ENCODE data around the gene PRDM10. TPM values are rescaled to one million over a fixed set of nuclear protein-coding genes. Genes with fewer than 3 reads are reported as not detected.
A peak's percentile ranks its signal among the peaks of the same experiment; 100 is the strongest.

PRDM10 gene
- total RNA-seq, 1 donor from 2014 or later, result 48.1 TPM

GRCh38 chr11:130006929-130007328 lies 4.3 kb upstream of the PRDM10 start:
- H3K27me3 ChIP-seq, result no peaks in the 10 kb centered on the region
- H3K4me1 ChIP-seq, result peaks cover 0 to 7% of the 10 kb centered on the region in 2 donors
- H3K9me3 ChIP-seq, result no peaks in the 10 kb centered on the region
- no peak for DNase-seq (ENCODE audit: low spot score in 2 of 2)
- H3K4me3 ChIP-seq, result no peak overlapping the region
- TF ChIP-seq, protein P1, sequence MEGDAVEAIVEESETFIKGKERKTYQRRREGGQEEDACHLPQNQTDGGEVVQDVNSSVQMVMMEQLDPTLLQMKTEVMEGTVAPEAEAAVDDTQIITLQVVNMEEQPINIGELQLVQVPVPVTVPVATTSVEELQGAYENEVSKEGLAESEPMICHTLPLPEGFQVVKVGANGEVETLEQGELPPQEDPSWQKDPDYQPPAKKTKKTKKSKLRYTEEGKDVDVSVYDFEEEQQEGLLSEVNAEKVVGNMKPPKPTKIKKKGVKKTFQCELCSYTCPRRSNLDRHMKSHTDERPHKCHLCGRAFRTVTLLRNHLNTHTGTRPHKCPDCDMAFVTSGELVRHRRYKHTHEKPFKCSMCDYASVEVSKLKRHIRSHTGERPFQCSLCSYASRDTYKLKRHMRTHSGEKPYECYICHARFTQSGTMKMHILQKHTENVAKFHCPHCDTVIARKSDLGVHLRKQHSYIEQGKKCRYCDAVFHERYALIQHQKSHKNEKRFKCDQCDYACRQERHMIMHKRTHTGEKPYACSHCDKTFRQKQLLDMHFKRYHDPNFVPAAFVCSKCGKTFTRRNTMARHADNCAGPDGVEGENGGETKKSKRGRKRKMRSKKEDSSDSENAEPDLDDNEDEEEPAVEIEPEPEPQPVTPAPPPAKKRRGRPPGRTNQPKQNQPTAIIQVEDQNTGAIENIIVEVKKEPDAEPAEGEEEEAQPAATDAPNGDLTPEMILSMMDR (IDR thresholded peaks at IDR 0.05), result no peak
- H3K27ac ChIP-seq, result no peak overlapping the region
- intact Hi-C loops (cut with DNase I), result no loop called here
- no peaks in the 10 kb centered on the region for H3K36me3 ChIP-seq

- Histone ChIP-seq H3K27ac (peak overlapping the region; percentile 97 to 100), H3K36me3 (no peaks in the 10 kb centered on the region), H3K9me3 (no peaks in the 10 kb centered on the region), H3K4me3 (peak overlapping the region; percentile 96 to 99), H3K27me3 (no peaks in the 10 kb centered on the region), H3K4me1 (peaks cover 3 to 19% of the 10 kb centered on the region in 2 donors)
- intact Hi-C loops (cut with DNase I), result loop anchor here (1.0 to 5.0 kb wide), 6 partner anchors 66 to 913 kb away; partner anchors contain the start of genes APLP2, NFRKB, SNX19 and ZBTB44
- no peak for DNase-seq (ENCODE audit: low spot score in 2 of 2)
- TF ChIP-seq, protein P1 (IDR thresholded peaks at IDR 0.05), result no peak
Observed at GRCh38 chr11:130003717-130004001, 1.0 kb upstream of the PRDM10 start.

- Histone ChIP-seq H3K27ac (peak overlapping the region; percentile 97 to 100), H3K4me1 (peaks cover 3 to 19% of the 10 kb centered on the region in 2 donors), H3K36me3 (no peaks in the 10 kb centered on the region), H3K9me3 (no peaks in the 10 kb centered on the region), H3K4me3 (peak overlapping the region; percentile 96 to 99), H3K27me3 (no peaks in the 10 kb centered on the region)
- intact Hi-C loops (cut with DNase I), result loop anchor here (1.0 to 5.0 kb wide), 6 partner anchors 66 to 914 kb away; partner anchors contain the start of genes APLP2, NFRKB, SNX19 and ZBTB44
- peak; percentile 76 to 97 for DNase-seq (ENCODE audit: low spot score in 2 of 2)
- TF ChIP-seq, protein P1 (IDR thresholded peaks at IDR 0.05), result no peak
Observed at GRCh38 chr11:130002846-130003716, 446 bp upstream of the PRDM10 start.

- peak in 1 of 2 donors; percentile 68 for DNase-seq (ENCODE audit: low spot score in 2 of 2)
- intact Hi-C loops (cut with DNase I), result loop anchor here (2.0 to 5.0 kb wide), 5 partner anchors 104 to 915 kb away; partner anchors contain the start of genes NFRKB, SNX19 and ZBTB44
- H3K36me3 ChIP-seq, result no peaks in the 10 kb centered on the region
Observed at GRCh38 chr11:130001461-130002351, 929 bp downstream of the PRDM10 start.

More at GRCh38 chr11:130001461-130002351, 929 bp downstream of the PRDM10 start:
- Histone ChIP-seq H3K27me3 (no peaks in the 10 kb centered on the region), H3K27ac (peak overlapping the region; percentile 97 to 100), H3K4me1 (peaks cover 3 to 19% of the 10 kb centered on the region in 2 donors), H3K4me3 (peak overlapping the region; percentile 96 to 99), H3K9me3 (no peaks in the 10 kb centered on the region)
- TF ChIP-seq, protein P1 (IDR thresholded peaks at IDR 0.05), result peak in 1 of 3 experiments; percentile 16
